ENCODE data around the gene GALNT18. TPM values are rescaled to one million over a fixed set of nuclear protein-coding genes. Genes with fewer than 3 reads are reported as not detected.
"Not testable (repeated sequence)": the region's sequence is repeated elsewhere in the genome, so short reads cannot be mapped to it uniquely, and the experiment has no call there.

GALNT18 gene
- total and polyA plus RNA-seq, 4 donors = 17.7 to 109 (median 63.7) TPM

DNA sequence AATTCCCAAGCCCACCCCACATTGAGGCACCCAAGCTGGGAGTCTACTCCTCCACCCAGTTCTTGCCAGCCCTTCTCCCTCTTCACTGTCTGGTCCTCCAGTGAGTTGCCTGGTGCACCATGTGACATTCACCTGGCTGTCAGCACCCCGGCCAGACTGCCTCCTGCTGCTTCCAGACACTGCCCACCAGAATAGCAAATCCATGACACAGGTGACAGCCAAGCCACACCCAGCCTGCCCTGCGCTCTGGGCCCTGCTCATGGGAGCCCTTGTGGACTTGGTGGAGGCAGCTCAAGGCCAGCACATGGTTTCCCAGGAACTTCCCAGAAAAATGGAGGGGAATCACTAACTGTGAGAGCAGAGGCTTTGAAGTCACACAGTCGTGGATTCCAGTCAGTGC lies 172.5 kb downstream of the GALNT18 start:
- ATAC-seq (ENCODE audit: insufficient read depth, low FRiP score) = no peak
- Histone ChIP-seq H3K36me3 (ENCODE audit: control insufficient read depth in 4 of 4, insufficient read depth in 4 of 4, low read length in 4 of 4) (peaks cover 0 to 3% (median 0%) of the 10 kb centered on the region in 4 donors), H3K27me3 (ENCODE audit: control insufficient read depth in 3 of 3, insufficient read depth in 3 of 3, low read length in 2 of 3) (no peaks in the 10 kb centered on the region), H3K27ac (ENCODE audit: low read depth in 1 of 2, low read length in 1 of 2) (no peak overlapping the region), H3K4me1 (ENCODE audit: control insufficient read depth in 5 of 5, insufficient read depth in 5 of 5, low read length in 5 of 5) (peaks cover 8 to 14% (median 8%) of the 10 kb centered on the region in 5 donors), H3K4me3 (no peak overlapping the region), H3K9me3 (ENCODE audit: control insufficient read depth in 4 of 4, insufficient read depth in 3 of 4, low read length in 3 of 4) (no peaks in the 10 kb centered on the region), H3K9ac (ENCODE audit: insufficient read depth in 1 of 2, low read length in 2 of 2) (no peak overlapping the region)
- DNase-seq = no peak
- WGBS, 2 donors = 85 to 91% methylated on average over 3 of the region's 3 CpGs
- TF ChIP-seq, protein P1, sequence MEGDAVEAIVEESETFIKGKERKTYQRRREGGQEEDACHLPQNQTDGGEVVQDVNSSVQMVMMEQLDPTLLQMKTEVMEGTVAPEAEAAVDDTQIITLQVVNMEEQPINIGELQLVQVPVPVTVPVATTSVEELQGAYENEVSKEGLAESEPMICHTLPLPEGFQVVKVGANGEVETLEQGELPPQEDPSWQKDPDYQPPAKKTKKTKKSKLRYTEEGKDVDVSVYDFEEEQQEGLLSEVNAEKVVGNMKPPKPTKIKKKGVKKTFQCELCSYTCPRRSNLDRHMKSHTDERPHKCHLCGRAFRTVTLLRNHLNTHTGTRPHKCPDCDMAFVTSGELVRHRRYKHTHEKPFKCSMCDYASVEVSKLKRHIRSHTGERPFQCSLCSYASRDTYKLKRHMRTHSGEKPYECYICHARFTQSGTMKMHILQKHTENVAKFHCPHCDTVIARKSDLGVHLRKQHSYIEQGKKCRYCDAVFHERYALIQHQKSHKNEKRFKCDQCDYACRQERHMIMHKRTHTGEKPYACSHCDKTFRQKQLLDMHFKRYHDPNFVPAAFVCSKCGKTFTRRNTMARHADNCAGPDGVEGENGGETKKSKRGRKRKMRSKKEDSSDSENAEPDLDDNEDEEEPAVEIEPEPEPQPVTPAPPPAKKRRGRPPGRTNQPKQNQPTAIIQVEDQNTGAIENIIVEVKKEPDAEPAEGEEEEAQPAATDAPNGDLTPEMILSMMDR (IDR thresholded peaks at IDR 0.05; ENCODE audit: control extremely low read depth, extremely low read depth) = no peak

DNA sequence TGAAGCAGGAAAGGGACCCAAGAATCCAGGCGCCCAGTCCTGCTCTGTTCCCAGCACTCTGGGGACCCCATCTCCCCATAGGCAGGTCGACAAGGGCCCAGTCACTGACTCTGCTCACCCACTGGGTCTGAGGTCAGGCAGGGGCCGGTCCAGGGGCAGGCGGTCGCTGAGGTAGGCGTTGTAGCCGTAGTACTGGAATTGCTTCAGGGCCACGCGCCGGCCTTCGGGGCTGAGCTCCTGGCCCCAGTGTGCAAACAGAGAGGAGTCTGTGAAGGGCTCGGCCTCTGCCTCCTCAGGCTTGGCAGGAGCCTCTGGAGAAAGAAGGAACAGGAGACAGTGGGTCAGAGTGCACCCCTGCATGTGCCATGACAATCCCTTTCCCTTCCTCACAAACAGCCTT lies 173.2 kb downstream of the GALNT18 start:
- Histone ChIP-seq H3K36me3 (ENCODE audit: control insufficient read depth in 4 of 4, insufficient read depth in 4 of 4, low read length in 4 of 4) (peaks cover 0 to 3% (median 0%) of the 10 kb centered on the region in 4 donors), H3K9me3 (ENCODE audit: control insufficient read depth in 4 of 4, insufficient read depth in 3 of 4, low read length in 3 of 4) (no peaks in the 10 kb centered on the region), H3K4me1 (ENCODE audit: control insufficient read depth in 5 of 5, insufficient read depth in 5 of 5, low read length in 5 of 5) (peaks cover 10 to 21% (median 13%) of the 10 kb centered on the region in 5 donors), H3K27me3 (ENCODE audit: control insufficient read depth in 3 of 3, insufficient read depth in 3 of 3, low read length in 2 of 3) (no peaks in the 10 kb centered on the region), H3K4me3 (no peak overlapping the region), H3K27ac (ENCODE audit: low read depth in 1 of 2, low read length in 1 of 2) (no peak overlapping the region), H3K9ac (ENCODE audit: insufficient read depth in 1 of 2, low read length in 2 of 2) (no peak overlapping the region)
- no peak for DNase-seq
- TF ChIP-seq, protein P1 (IDR thresholded peaks at IDR 0.05; ENCODE audit: control extremely low read depth, extremely low read depth) = no peak
- WGBS, 2 donors = 93% methylated on average over 12 of the region's 12 CpGs
- no peak for ATAC-seq (ENCODE audit: insufficient read depth, low FRiP score)

DNA sequence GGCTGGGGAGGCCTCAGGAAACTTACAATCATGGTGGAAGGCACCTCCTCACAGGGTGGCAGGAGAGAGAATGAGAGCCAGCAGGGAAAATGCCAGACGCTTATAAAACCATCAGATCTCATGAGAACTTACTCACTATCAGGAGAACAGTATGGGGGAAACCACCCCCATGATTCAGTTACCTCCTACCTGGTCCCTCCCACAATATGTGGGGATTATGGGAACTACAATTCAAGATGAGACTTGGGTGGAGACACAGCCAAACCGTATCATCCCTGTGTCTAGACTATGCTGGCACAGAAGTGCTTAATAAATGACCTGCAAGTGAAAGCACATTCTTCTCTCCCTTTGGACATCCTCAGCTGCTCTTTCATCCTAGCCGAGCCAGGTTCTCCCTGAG lies 174.2 kb downstream of the GALNT18 start:
- ATAC-seq (ENCODE audit: insufficient read depth, low FRiP score); H3K4me3 ChIP-seq: not testable (repeated sequence)

DNA sequence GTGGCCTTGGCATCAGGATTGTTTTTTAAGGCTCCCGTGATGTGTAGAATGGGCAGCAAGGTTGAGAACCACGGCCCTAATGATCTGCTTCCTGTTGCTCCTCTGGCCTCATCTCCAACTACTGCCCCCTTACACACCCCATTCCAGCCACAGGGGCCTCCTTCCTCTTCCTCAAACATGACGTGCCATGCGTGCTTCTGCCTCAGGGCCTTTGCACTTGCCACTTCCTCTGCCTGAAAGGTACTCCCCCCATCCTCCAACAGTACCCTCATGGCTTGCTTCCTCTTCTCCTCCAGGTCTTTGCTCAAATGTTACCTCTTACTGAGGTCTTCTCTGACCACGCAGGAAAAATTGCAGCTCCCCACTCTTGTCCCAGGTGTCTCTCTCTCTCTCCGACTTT lies 174.8 kb downstream of the GALNT18 start:
- Histone ChIP-seq H3K4me3 (no peak overlapping the region), H3K4me1 (ENCODE audit: control insufficient read depth in 5 of 5, insufficient read depth in 5 of 5, low read length in 5 of 5) (peaks cover 10 to 31% (median 19%) of the 10 kb centered on the region in 5 donors), H3K36me3 (ENCODE audit: control insufficient read depth in 4 of 4, insufficient read depth in 4 of 4, low read length in 4 of 4) (peaks cover 0 to 3% (median 0%) of the 10 kb centered on the region in 4 donors), H3K9ac (ENCODE audit: insufficient read depth in 1 of 2, low read length in 2 of 2) (no peak overlapping the region), H3K27me3 (ENCODE audit: control insufficient read depth in 3 of 3, insufficient read depth in 3 of 3, low read length in 2 of 3) (no peaks in the 10 kb centered on the region), H3K27ac (ENCODE audit: low read depth in 1 of 2, low read length in 1 of 2) (no peak overlapping the region), H3K9me3 (ENCODE audit: control insufficient read depth in 4 of 4, insufficient read depth in 3 of 4, low read length in 3 of 4) (no peaks in the 10 kb centered on the region)
- TF ChIP-seq, protein P1 (IDR thresholded peaks at IDR 0.05; ENCODE audit: control extremely low read depth, extremely low read depth) = no peak
- 58% methylated on average over 6 of the region's 6 CpGs for WGBS, 2 donors
- DNase-seq (no peak), ATAC-seq (ENCODE audit: insufficient read depth, low FRiP score) (no peak)

More for the DNA sequence above, 174.2 kb downstream of the GALNT18 start:
- not testable (repeated sequence) for H3K27ac ChIP-seq (ENCODE audit: low read depth in 1 of 2, low read length in 1 of 2); DNase-seq; H3K36me3 ChIP-seq (ENCODE audit: control insufficient read depth in 4 of 4, insufficient read depth in 4 of 4, low read length in 4 of 4); H3K27me3 ChIP-seq (ENCODE audit: control insufficient read depth in 3 of 3, insufficient read depth in 3 of 3, low read length in 2 of 3); H3K9me3 ChIP-seq (ENCODE audit: control insufficient read depth in 4 of 4, insufficient read depth in 3 of 4, low read length in 3 of 4); H3K9ac ChIP-seq (ENCODE audit: insufficient read depth in 1 of 2, low read length in 2 of 2)
- WGBS, 2 donors = 85% methylated on average over 3 of the region's 3 CpGs
- H3K4me1 ChIP-seq (ENCODE audit: control insufficient read depth in 5 of 5, insufficient read depth in 5 of 5, low read length in 5 of 5) = peaks cover 10 to 29% (median 18%) of the 10 kb centered on the region in 5 donors
